HepG2 (cell line): ENCODE data around the gene EMID1. TPM values are rescaled to one million over a fixed set of nuclear protein-coding genes. Genes with fewer than 3 reads are reported as not detected.
A peak's percentile ranks its signal among the peaks of the same experiment; 100 is the strongest.

Experiments
- CBX2 ChIP-seq, 2 experiments: fragments of 200-600 bp in 1 of 2; sonication (generic); formaldehyde crosslinking in 1 of 2; IDR thresholded peaks; 2 replicates each; pipeline versions ENCODE4 v1.7.0 to v1.8.1; 2018 to 2022; ENCODE audit warnings: low read depth in 2 of 2, low read length in 1 of 2, mild to moderate bottlenecking in 1 of 2, missing genetic modification reagents in 1 of 2
- CHD2 ChIP-seq: IDR thresholded peaks from 2 replicates; pipeline ENCODE4 v1.6.1; 2011; ENCODE audit warnings: low read depth, low read length, improper control_type of control experiment
- DPF2 ChIP-seq: sonication (generic); formaldehyde crosslinking; IDR thresholded peaks from 2 replicates; pipeline ENCODE4 v1.4.0; 2020; ENCODE audit warnings: mild to moderate bottlenecking, low read depth, missing genetic modification reagents, borderline replicate concordance
- FOXA3 ChIP-seq: IDR thresholded peaks from 2 replicates; pipeline ENCODE4 v1.6.1; 2016; ENCODE audit warnings: missing genetic modification reagents, missing compliant biosample characterization
- FOXP1 ChIP-seq, 2 experiments: fragments of 450-650 bp in 1 of 2; IDR thresholded peaks; 2 replicates each; pipeline ENCODE4 v1.6.1; 2017 to 2018; ENCODE audit warnings: antibody characterized with exemption in 1 of 2
- GFI1 ChIP-seq: sonication (generic); formaldehyde crosslinking; IDR thresholded peaks from 2 replicates; pipeline ENCODE4 v1.5.0; 2020; ENCODE audit warnings: missing genetic modification reagents, mild to moderate bottlenecking, borderline replicate concordance
- HMG20A ChIP-seq: IDR thresholded peaks from 2 replicates; pipeline ENCODE4 v1.6.1; 2016; ENCODE audit warnings: borderline replicate concordance
- HOXD1 ChIP-seq: sonication (generic); formaldehyde crosslinking; IDR thresholded peaks from 2 replicates; pipeline ENCODE4 v1.5.0; 2020; ENCODE audit warnings: missing genetic modification reagents
- MED1 ChIP-seq: sonication (generic); formaldehyde crosslinking; IDR thresholded peaks from 2 replicates; pipeline ENCODE4 v1.4.0; 2020; ENCODE audit warnings: missing genetic modification reagents
- MED13 ChIP-seq: sonication (generic); formaldehyde crosslinking; IDR thresholded peaks from 2 replicates; pipeline ENCODE4 v1.5.0; 2020; ENCODE audit warnings: missing genetic modification reagents
- NR2F6 ChIP-seq, 2 experiments: IDR thresholded peaks; 2 replicates each; pipeline ENCODE4 v1.6.1; 2016; ENCODE audit warnings: antibody characterized with exemption in 1 of 2, mild to moderate bottlenecking in 1 of 2
- ZFX ChIP-seq: sonication (generic); formaldehyde crosslinking; IDR thresholded peaks from 2 replicates; pipeline ENCODE4 v1.4.0; 2020; ENCODE audit warnings: mild to moderate bottlenecking, low read depth, missing genetic modification reagents, moderate library complexity
- ZNF20 ChIP-seq: sonication (generic); formaldehyde crosslinking; IDR thresholded peaks from 2 replicates; pipeline ENCODE4 v1.4.0; 2020; ENCODE audit warnings: mild to moderate bottlenecking, moderate library complexity, missing genetic modification reagents
- ZNF510 ChIP-seq: sonication (generic); formaldehyde crosslinking; IDR thresholded peaks from 2 replicates; pipeline ENCODE4 v1.4.0; 2020; ENCODE audit warnings: low read depth, mild to moderate bottlenecking, missing genetic modification reagents
- ZNF607 ChIP-seq: sonication (generic); formaldehyde crosslinking; IDR thresholded peaks from 2 replicates; pipeline ENCODE4 v1.5.1; 2020; ENCODE audit warnings: missing genetic modification reagents, mild to moderate bottlenecking, borderline replicate concordance
- polyA plus RNA-seq, 8 experiments: library from polyadenylated mRNA; depleted of rRNA in 3 of 8; stranded (reverse) in 7 of 8; unstranded in 1 of 8; fragments of >200 nt; fragmentation: Illumina TruSeq in 4 of 8; extraction: Trizol in 4 of 8; gene quantifications; 2 replicates each; pipeline versions ENCODE4 v1.2.1 to v1.2.3, GENCODE V29; 2011 to 2016; ENCODE audit warnings: low read depth in 4 of 8, missing spikeins in 1 of 8, mixed read lengths in 1 of 8; ENCODE audit not compliant: insufficient read depth in 1 of 8
- total RNA-seq, 5 experiments: library from RNA; depleted of rRNA; stranded (reverse); fragments of >200 nt; fragmentation: Illumina TruSeq; extraction: Trizol; gene quantifications; 2 replicates each; pipeline ENCODE4 v1.2.3, GENCODE V29; 2016; ENCODE audit warnings: low read depth in 1 of 5
- TF ChIP-seq, protein P1 (sequence below): sonication (generic); formaldehyde crosslinking; conservative IDR thresholded peaks from 2 replicates; pipeline ENCODE4 v1.8.0; 2022; ENCODE audit warnings: low read depth, missing genetic modification reagents
- TF ChIP-seq, protein P2 (sequence below): sonication (generic); formaldehyde crosslinking; IDR thresholded peaks from 2 replicates; pipeline ENCODE4 v1.8.0; 2022; ENCODE audit warnings: missing genetic modification reagents, mild to moderate bottlenecking, moderate library complexity, borderline replicate concordance
- TF ChIP-seq, protein P3 (sequence below): sonication (generic); formaldehyde crosslinking; IDR thresholded peaks from 2 replicates; pipeline ENCODE4 v1.4.0; 2020; ENCODE audit warnings: missing genetic modification reagents
- TF ChIP-seq, protein P4 (sequence below): sonication (generic); formaldehyde crosslinking; IDR thresholded peaks from 2 replicates; pipeline ENCODE4 v1.4.0; 2020; ENCODE audit warnings: missing genetic modification reagents
- TF ChIP-seq, protein P5 (sequence below): sonication (generic); formaldehyde crosslinking; IDR thresholded peaks from 2 replicates; pipeline ENCODE4 v1.5.1; 2020; ENCODE audit warnings: mild to moderate bottlenecking, missing genetic modification reagents, moderate library complexity

EMID1 gene
- total and polyA plus RNA-seq, 2 of the 13 experiments (the other 11 are each of a cell fraction or from before 2014, with no cell fraction given), result 0.45 to 0.82 TPM

DNA sequence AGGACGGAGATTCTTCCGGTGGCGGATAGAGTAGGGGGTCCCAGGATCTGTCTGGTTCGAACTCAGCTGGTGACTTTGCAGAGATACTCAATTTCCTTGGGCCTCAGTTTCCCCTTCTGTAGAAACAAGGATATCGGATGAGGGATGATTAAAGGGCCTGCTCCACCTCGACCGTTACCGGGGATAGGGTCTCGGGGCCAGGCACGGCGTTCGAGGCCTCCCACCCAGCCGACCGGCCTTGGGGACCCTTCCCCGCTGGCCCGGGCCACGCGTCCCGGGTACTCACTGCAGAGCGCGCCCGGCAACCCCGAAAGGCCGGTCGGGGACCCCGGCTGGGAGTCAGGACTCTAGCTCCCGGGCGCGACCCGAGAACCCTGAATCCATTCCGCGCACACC, 61.8 kb downstream of the EMID1 start (continued):
- TF ChIP-seq, protein P1, sequence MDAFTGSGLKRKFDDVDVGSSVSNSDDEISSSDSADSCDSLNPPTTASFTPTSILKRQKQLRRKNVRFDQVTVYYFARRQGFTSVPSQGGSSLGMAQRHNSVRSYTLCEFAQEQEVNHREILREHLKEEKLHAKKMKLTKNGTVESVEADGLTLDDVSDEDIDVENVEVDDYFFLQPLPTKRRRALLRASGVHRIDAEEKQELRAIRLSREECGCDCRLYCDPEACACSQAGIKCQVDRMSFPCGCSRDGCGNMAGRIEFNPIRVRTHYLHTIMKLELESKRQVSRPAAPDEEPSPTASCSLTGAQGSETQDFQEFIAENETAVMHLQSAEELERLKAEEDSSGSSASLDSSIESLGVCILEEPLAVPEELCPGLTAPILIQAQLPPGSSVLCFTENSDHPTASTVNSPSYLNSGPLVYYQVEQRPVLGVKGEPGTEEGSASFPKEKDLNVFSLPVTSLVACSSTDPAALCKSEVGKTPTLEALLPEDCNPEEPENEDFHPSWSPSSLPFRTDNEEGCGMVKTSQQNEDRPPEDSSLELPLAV, result no peak
- TF ChIP-seq, protein P2, sequence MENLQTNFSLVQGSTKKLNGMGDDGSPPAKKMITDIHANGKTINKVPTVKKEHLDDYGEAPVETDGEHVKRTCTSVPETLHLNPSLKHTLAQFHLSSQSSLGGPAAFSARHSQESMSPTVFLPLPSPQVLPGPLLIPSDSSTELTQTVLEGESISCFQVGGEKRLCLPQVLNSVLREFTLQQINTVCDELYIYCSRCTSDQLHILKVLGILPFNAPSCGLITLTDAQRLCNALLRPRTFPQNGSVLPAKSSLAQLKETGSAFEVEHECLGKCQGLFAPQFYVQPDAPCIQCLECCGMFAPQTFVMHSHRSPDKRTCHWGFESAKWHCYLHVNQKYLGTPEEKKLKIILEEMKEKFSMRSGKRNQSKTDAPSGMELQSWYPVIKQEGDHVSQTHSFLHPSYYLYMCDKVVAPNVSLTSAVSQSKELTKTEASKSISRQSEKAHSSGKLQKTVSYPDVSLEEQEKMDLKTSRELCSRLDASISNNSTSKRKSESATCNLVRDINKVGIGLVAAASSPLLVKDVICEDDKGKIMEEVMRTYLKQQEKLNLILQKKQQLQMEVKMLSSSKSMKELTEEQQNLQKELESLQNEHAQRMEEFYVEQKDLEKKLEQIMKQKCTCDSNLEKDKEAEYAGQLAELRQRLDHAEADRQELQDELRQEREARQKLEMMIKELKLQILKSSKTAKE, result no peak
- TF ChIP-seq ZFX (CRISPR knock-in tag) (no peak; the same call in 1 of the 2 replicates), FOXA3 (no peak), HOXD1 (CRISPR knock-in tag) (no peak), MED1 (CRISPR knock-in tag) (no peak), DPF2 (CRISPR knock-in tag) (no peak), CBX2 (IDR thresholded peaks at IDR 0.05; ENCODE audit: low read depth, low read length) (no peak), CBX2 (CRISPR knock-in tag; IDR thresholded peaks at IDR 0.05; ENCODE audit: low read depth) (no peak), HMG20A (CRISPR knock-in tag) (0 out of 2 replicates have a peak, but pooled peaks have one; percentile 10), NR2F6 (IDR thresholded peaks at IDR 0.05) (no peak), NR2F6 (CRISPR knock-in tag; IDR thresholded peaks at IDR 0.05) (no peak), FOXP1 (IDR thresholded peaks at IDR 0.05) (no peak), FOXP1 (CRISPR knock-in tag; IDR thresholded peaks at IDR 0.05) (no peak), ZNF20 (CRISPR knock-in tag) (no peak), ZNF510 (CRISPR knock-in tag) (no peak), GFI1 (no peak; the same call in 1 of the 2 replicates), CHD2 (no peak), ZNF607 (CRISPR knock-in tag) (no peak), MED13 (CRISPR knock-in tag) (no peak)
- TF ChIP-seq, protein P3, sequence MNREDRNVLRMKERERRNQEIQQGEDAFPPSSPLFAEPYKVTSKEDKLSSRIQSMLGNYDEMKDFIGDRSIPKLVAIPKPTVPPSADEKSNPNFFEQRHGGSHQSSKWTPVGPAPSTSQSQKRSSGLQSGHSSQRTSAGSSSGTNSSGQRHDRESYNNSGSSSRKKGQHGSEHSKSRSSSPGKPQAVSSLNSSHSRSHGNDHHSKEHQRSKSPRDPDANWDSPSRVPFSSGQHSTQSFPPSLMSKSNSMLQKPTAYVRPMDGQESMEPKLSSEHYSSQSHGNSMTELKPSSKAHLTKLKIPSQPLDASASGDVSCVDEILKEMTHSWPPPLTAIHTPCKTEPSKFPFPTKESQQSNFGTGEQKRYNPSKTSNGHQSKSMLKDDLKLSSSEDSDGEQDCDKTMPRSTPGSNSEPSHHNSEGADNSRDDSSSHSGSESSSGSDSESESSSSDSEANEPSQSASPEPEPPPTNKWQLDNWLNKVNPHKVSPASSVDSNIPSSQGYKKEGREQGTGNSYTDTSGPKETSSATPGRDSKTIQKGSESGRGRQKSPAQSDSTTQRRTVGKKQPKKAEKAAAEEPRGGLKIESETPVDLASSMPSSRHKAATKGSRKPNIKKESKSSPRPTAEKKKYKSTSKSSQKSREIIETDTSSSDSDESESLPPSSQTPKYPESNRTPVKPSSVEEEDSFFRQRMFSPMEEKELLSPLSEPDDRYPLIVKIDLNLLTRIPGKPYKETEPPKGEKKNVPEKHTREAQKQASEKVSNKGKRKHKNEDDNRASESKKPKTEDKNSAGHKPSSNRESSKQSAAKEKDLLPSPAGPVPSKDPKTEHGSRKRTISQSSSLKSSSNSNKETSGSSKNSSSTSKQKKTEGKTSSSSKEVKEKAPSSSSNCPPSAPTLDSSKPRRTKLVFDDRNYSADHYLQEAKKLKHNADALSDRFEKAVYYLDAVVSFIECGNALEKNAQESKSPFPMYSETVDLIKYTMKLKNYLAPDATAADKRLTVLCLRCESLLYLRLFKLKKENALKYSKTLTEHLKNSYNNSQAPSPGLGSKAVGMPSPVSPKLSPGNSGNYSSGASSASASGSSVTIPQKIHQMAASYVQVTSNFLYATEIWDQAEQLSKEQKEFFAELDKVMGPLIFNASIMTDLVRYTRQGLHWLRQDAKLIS (CRISPR knock-in tag), result no peak
- TF ChIP-seq, protein P4, sequence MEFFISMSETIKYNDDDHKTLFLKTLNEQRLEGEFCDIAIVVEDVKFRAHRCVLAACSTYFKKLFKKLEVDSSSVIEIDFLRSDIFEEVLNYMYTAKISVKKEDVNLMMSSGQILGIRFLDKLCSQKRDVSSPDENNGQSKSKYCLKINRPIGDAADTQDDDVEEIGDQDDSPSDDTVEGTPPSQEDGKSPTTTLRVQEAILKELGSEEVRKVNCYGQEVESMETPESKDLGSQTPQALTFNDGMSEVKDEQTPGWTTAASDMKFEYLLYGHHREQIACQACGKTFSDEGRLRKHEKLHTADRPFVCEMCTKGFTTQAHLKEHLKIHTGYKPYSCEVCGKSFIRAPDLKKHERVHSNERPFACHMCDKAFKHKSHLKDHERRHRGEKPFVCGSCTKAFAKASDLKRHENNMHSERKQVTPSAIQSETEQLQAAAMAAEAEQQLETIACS, result no peak
- TF ChIP-seq, protein P5, sequence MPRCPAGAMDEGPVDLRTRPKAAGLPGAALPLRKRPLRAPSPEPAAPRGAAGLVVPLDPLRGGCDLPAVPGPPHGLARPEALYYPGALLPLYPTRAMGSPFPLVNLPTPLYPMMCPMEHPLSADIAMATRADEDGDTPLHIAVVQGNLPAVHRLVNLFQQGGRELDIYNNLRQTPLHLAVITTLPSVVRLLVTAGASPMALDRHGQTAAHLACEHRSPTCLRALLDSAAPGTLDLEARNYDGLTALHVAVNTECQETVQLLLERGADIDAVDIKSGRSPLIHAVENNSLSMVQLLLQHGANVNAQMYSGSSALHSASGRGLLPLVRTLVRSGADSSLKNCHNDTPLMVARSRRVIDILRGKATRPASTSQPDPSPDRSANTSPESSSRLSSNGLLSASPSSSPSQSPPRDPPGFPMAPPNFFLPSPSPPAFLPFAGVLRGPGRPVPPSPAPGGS, result peak; percentile 7; the same call in 1 of the 2 replicates
